Hepatocyte (in vitro differentiated cells): ENCODE measurements around the gene CHN1.

Source experiments
- CTCF ChIP-seq: fragments of 200-600 bp; sonication (generic); IDR thresholded peaks from 2 replicates; pipeline ENCODE4 v1.5.1; 2016; ENCODE audit warnings: antibody characterized with exemption, mild to moderate bottlenecking; ENCODE audit not compliant: poor library complexity
- EZH2 ChIP-seq: fragments of 200-600 bp; sonication (generic); IDR thresholded peaks from 2 replicates; pipeline ENCODE4 v1.6.1; 2016; ENCODE audit warnings: antibody characterized with exemption, mild to moderate bottlenecking, borderline replicate concordance
- EZH2phosphoT487 ChIP-seq: fragments of 200-600 bp; sonication (generic); IDR thresholded peaks from one replicate; pipeline ENCODE4 v1.6.1; 2018; ENCODE audit warnings: antibody characterized with exemption, mild to moderate bottlenecking, low read depth, moderate library complexity; ENCODE audit not compliant: unreplicated experiment, severe bottlenecking

- TF ChIP-seq CTCF (no peak), EZH2phosphoT487 (no peak), EZH2 (no peak)
Measured at GRCh38 chr2:174829550-174829949, 175.6 kb downstream of the CHN1 start.
